Mesothelial cell of epicardium (in vitro differentiated cells): Measurements from ENCODE around the gene TOMM40. TPM values are rescaled to one million over a fixed set of nuclear protein-coding genes. Genes with fewer than 3 reads are reported as not detected.

Experiments
- DNase-seq, 2 experiments: peaks; one replicate each; pipeline ENCODE4 v3.0.0; 2021; ENCODE audit warnings: low spot score in 2 of 2; ENCODE audit not compliant: unreplicated experiment in 2 of 2
- H3K27ac Mint-ChIP-seq: 2 replicates; pipeline ENCODE4 v1.8.0; 2021; ENCODE audit warnings: mixed read lengths
- H3K27me3 Mint-ChIP-seq: 2 replicates; pipeline ENCODE4 v1.8.0; 2021; ENCODE audit warnings: low read depth, mixed read lengths
- H3K36me3 Mint-ChIP-seq: 2 replicates; pipeline ENCODE4 v1.8.0; 2021; ENCODE audit warnings: mixed read lengths
- H3K4me1 Mint-ChIP-seq: 2 replicates; pipeline ENCODE4 v1.8.0; 2021; ENCODE audit warnings: mixed read lengths
- H3K4me3 Mint-ChIP-seq: 2 replicates; pipeline ENCODE4 v1.8.0; 2021; ENCODE audit warnings: mild to moderate bottlenecking, moderate library complexity, mixed read lengths
- H3K9me3 Mint-ChIP-seq: 2 replicates; pipeline ENCODE4 v1.8.0; 2021; ENCODE audit warnings: mixed read lengths
- total RNA-seq: library from RNA; stranded (reverse); gene quantifications from 3 replicates; pipeline ENCODE4 v1.2.1, GENCODE V29; 2021
- TF ChIP-seq, protein P1 (sequence below): fragments of 200-600 bp; sonication (generic); IDR thresholded peaks from one replicate; pipeline ENCODE4 v1.5.0; 2021; ENCODE audit warnings: antibody characterized with exemption; ENCODE audit not compliant: unreplicated experiment

TOMM40 gene
- total RNA-seq, 1 donor from 2014 or later = 47.8 TPM

DNA sequence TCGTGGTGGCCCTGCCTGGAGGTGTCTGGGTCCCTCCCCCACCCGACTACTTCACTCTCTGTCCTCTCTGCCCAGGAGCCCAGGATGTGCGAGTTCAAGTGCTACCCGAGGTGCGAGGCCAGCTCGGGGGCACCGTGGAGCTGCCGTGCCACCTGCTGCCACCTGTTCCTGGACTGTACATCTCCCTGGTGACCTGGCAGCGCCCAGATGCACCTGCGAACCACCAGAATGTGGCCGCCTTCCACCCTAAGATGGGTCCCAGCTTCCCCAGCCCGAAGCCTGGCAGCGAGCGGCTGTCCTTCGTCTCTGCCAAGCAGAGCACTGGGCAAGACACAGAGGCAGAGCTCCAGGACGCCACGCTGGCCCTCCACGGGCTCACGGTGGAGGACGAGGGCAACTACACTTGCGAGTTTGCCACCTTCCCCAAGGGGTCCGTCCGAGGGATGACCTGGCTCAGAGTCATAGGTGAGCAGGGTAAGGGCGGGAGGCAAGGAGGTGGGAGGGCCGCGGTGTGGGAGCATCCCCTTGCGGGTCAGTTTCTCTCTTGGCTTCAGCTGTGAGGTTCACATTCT is 25.8 kb upstream of the TOMM40 start:
- TF ChIP-seq, protein P1, sequence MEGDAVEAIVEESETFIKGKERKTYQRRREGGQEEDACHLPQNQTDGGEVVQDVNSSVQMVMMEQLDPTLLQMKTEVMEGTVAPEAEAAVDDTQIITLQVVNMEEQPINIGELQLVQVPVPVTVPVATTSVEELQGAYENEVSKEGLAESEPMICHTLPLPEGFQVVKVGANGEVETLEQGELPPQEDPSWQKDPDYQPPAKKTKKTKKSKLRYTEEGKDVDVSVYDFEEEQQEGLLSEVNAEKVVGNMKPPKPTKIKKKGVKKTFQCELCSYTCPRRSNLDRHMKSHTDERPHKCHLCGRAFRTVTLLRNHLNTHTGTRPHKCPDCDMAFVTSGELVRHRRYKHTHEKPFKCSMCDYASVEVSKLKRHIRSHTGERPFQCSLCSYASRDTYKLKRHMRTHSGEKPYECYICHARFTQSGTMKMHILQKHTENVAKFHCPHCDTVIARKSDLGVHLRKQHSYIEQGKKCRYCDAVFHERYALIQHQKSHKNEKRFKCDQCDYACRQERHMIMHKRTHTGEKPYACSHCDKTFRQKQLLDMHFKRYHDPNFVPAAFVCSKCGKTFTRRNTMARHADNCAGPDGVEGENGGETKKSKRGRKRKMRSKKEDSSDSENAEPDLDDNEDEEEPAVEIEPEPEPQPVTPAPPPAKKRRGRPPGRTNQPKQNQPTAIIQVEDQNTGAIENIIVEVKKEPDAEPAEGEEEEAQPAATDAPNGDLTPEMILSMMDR = no peak
- no peak for DNase-seq
- Mint-ChIP-seq H3K27me3 (no peaks in the 10 kb centered on the region), H3K36me3 (peaks cover 50% of the 10 kb centered on the region), H3K27ac (peak overlapping the region; percentile 43), H3K4me1 (peaks cover 10% of the 10 kb centered on the region), H3K9me3 (no peaks in the 10 kb centered on the region), H3K4me3 (no peak overlapping the region)

DNA sequence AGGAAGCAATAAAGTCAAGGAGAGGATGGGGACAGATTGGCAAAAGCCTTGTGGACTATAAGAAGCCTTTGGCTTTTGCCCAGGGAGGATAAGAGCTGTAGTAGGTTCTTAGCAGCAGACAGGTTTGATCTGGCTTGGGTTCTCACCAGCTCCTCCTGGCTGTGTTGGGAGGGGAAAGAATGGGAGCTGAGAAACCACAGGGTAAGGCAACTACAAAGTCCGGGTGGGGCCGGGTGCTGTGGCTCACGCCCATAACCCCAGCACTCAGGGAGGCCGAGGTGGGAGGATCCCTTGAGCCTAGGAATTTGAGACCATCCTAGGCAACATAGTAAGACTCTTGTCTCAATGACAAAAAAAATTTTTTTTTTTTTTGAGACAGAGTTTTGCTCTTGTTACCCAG is 24.4 kb upstream of the TOMM40 start:
- H3K27me3 Mint-ChIP-seq = no peaks in the 10 kb centered on the region
- H3K4me3 Mint-ChIP-seq = no peak overlapping the region
- H3K4me1 Mint-ChIP-seq = peaks cover under 1% of the 10 kb centered on the region
- no peaks in the 10 kb centered on the region for H3K9me3 Mint-ChIP-seq
- H3K36me3 Mint-ChIP-seq = peaks cover 43% of the 10 kb centered on the region
- no peak for DNase-seq
- TF ChIP-seq, protein P1 = no peak
- no peak overlapping the region for H3K27ac Mint-ChIP-seq

DNA sequence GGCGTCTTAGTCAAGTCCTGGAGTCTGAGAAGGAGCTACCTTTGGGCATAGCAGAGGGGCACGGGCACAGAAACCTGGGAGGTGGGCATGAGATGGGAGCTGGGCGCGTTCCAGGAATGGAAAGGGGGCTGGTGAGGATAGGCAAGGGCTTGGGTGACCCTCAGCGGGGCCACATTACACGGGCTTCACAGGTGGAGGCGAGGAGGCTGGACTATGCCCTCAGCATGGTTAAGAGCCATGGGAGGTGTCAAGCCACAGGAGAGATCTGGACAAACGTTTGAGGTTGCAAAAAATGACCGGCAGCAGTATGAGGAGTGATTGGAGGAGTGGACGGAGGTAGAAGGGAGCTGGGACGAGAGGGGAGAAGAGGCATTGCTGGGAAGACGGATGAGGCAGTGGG is 23.5 kb upstream of the TOMM40 start:
- Mint-ChIP-seq H3K9me3 (no peaks in the 10 kb centered on the region), H3K4me3 (no peak overlapping the region), H3K36me3 (peaks cover 43% of the 10 kb centered on the region), H3K4me1 (no peaks in the 10 kb centered on the region), H3K27me3 (no peaks in the 10 kb centered on the region), H3K27ac (peak overlapping the region; percentile 14)
- DNase-seq = no peak
- TF ChIP-seq, protein P1 = no peak

DNA sequence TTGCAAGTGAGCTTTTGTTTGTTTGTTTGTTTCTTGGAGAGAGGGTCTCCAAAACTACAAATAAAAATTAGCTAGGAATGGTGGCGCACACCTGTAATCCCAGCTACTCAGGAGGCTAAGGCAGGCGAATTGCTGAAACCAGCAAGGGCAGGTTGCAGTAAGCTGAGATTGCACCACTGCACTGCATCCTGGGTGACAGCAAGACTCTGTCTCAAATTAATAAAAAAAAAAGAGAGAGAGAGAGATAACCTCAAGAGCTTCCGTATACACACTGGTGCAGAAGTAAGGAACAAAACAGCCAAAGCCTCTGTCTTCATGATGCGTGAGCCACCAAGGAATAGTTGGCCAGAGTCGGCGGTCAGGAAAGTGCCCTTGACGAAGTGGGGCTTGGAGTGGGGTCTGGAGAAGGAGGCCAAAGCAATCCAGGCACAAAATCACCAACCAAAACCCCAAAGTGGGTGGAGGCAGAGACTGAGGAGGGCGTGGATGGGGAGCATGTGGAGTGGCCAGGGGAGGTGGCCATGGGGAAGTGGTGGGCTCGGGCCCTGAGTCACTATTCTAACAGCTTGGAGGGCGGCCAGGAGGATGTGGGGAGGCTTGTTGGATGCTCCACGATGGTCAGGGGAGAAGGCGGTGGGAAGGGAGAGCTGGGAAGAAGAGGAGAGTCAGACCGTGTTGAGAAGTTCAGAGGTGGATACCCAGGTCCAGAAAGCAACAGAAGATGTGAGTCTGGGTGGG is 21.2 kb upstream of the TOMM40 start:
- peaks cover 2% of the 10 kb centered on the region for H3K4me1 Mint-ChIP-seq
- no peak overlapping the region for H3K4me3 Mint-ChIP-seq
- H3K36me3 Mint-ChIP-seq = peaks cover 55% of the 10 kb centered on the region
- TF ChIP-seq, protein P1 = no peak
- DNase-seq = no peak
- no peaks in the 10 kb centered on the region for H3K9me3 Mint-ChIP-seq
- no peaks in the 10 kb centered on the region for H3K27me3 Mint-ChIP-seq
- peak overlapping the region; percentile 71 for H3K27ac Mint-ChIP-seq

DNA sequence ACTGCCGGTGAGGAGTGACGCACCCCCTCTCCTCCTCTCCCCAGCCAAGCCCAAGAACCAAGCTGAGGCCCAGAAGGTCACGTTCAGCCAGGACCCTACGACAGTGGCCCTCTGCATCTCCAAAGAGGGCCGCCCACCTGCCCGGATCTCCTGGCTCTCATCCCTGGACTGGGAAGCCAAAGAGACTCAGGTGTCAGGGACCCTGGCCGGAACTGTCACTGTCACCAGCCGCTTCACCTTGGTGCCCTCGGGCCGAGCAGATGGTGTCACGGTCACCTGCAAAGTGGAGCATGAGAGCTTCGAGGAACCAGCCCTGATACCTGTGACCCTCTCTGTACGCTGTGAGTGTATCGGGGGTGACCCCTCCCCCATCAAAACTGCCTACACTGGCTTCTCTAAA is 19.2 kb upstream of the TOMM40 start:
- no peaks in the 10 kb centered on the region for H3K9me3 Mint-ChIP-seq
- no peak overlapping the region for H3K4me3 Mint-ChIP-seq
- peaks cover 53% of the 10 kb centered on the region for H3K36me3 Mint-ChIP-seq
- TF ChIP-seq, protein P1 = no peak
- no peaks in the 10 kb centered on the region for H3K27me3 Mint-ChIP-seq
- peak overlapping the region; percentile 30 for H3K27ac Mint-ChIP-seq
- no peak for DNase-seq
- peaks cover 9% of the 10 kb centered on the region for H3K4me1 Mint-ChIP-seq
